GM19240 (cell line): Measurements from ENCODE around the gene GRID1.

Source experiments
- DNase-seq: peaks from one replicate; pipeline ENCODE4 v3.0.0; 2011; ENCODE audit warnings: low spot score; ENCODE audit not compliant: insufficient read length

GRID1 gene

GRCh38 chr10:86013568-86013967 is 353.0 kb downstream of the GRID1 start:
- no peak for DNase-seq

- DNase-seq: no peak
Observed at GRCh38 chr10:86007171-86007570, 359.4 kb downstream of the GRID1 start.

GRCh38 chr10:86004337-86004736 is 362.3 kb downstream of the GRID1 start:
- DNase-seq: no peak

- DNase-seq: no peak
Observed at GRCh38 chr10:86003201-86003621, 363.4 kb downstream of the GRID1 start.

- DNase-seq: no peak
Observed at GRCh38 chr10:86001521-86001920, 365.1 kb downstream of the GRID1 start.

GRCh38 chr10:85997544-85997943 is 369.1 kb downstream of the GRID1 start:
- DNase-seq: no peak

GRCh38 chr10:85995791-85996190 is 370.8 kb downstream of the GRID1 start:
- no peak for DNase-seq

GRCh38 chr10:85993840-85994507 is 372.6 kb downstream of the GRID1 start:
- no peak for DNase-seq

- DNase-seq: no peak
Observed at GRCh38 chr10:85993140-85993539, 373.5 kb downstream of the GRID1 start.

- DNase-seq: no peak
Observed at GRCh38 chr10:85992324-85992723, 374.3 kb downstream of the GRID1 start.

- DNase-seq: no peak
Observed at GRCh38 chr10:85986777-85987176, 379.8 kb downstream of the GRID1 start.

- DNase-seq: no peak
Observed at GRCh38 chr10:85983051-85983450, 383.5 kb downstream of the GRID1 start.

GRCh38 chr10:85979598-85979997 is 387.0 kb downstream of the GRID1 start:
- DNase-seq: no peak

- no peak for DNase-seq
Observed at GRCh38 chr10:85978566-85979358, 387.8 kb downstream of the GRID1 start.

- DNase-seq: no peak
Observed at GRCh38 chr10:85977642-85978041, 389.0 kb downstream of the GRID1 start.

- DNase-seq: no peak
Observed at GRCh38 chr10:85976267-85976793, 390.3 kb downstream of the GRID1 start.

GRCh38 chr10:85971494-85971893 is 395.1 kb downstream of the GRID1 start:
- no peak for DNase-seq

GRCh38 chr10:85967594-85967993 is 399.0 kb downstream of the GRID1 start:
- DNase-seq: no peak

GRCh38 chr10:85961479-85962067 is 405.0 kb downstream of the GRID1 start:
- no peak for DNase-seq

- DNase-seq: no peak
Observed at GRCh38 chr10:85961073-85961472, 405.5 kb downstream of the GRID1 start.

GRCh38 chr10:85959239-85959638 is 407.4 kb downstream of the GRID1 start:
- DNase-seq: no peak

- DNase-seq: no peak
Observed at GRCh38 chr10:85950921-85951320, 415.7 kb downstream of the GRID1 start.
